ENCODE data around the gene AGXT.

GRCh38 chr2:240846873-240847595 lies 21.6 kb upstream of the AGXT start:
- TF ChIP-seq CTCF (IDR thresholded peaks at IDR 0.05 in 8 of 11, conservative IDR thresholded peaks at IDR 0.05 in 3 of 11) (no peak), POLR2AphosphoS5 (IDR thresholded peaks at IDR 0.05) (no peak)
